ENCODE results near the gene CALHM5.

CALHM5 gene

GRCh38 chr6:116468293-116468692, 43.1 kb upstream of the CALHM5 start:
- TF ChIP-seq CTCF (IDR thresholded peaks at IDR 0.05; ENCODE audit: borderline replicate concordance, insufficient read depth, low read depth, low read length), result no peak

DNA sequence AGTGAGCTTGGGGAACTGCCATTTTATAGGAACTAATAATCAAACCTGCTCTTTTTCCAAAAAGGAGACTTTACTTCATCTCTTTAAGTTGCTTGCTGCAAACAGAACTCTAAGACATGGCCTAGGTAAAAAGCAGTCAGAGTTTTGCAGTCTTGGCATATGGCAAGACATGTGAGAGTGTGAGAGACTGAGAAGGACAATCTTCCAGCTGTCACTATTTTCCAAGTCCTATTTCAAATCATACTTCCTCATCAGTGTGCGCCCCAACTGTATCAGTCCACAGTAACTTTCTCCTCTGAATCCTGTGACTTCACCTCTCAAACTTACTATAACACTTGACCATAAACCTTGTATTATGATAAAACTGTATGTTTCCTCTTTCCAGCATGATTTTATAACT, 39.9 kb upstream of the CALHM5 start:
- H3K4me3 ChIP-seq (ENCODE audit: low read depth, low read length), result no peak overlapping the region
- TF ChIP-seq CTCF (IDR thresholded peaks at IDR 0.05; ENCODE audit: borderline replicate concordance, insufficient read depth, low read depth, low read length), result no peak

More at GRCh38 chr6:116468293-116468692, 43.1 kb upstream of the CALHM5 start:
- no peak overlapping the region for H3K4me3 ChIP-seq (ENCODE audit: low read depth, low read length)

DNA sequence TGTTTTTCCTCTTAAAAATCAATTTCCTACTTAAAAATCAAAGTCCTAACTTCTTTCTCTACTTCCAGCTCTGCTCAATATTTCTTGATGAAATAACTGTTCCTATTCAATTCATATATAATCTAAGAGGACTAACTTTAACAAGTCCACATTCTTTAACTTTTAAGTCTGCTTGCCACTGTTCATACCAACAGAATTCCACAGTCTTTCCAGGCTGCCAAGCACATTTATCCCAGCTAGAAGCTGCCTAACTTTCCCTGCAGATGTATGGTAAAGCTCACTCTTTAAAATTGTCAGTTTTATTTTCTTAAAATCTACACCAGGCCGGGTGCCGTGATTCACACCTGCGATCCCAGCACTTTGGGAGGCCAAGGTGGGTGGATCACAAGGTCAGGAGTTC, 38.7 kb upstream of the CALHM5 start:
- no peak overlapping the region for H3K4me3 ChIP-seq (ENCODE audit: low read depth, low read length)
- no peak for TF ChIP-seq CTCF (IDR thresholded peaks at IDR 0.05; ENCODE audit: borderline replicate concordance, insufficient read depth, low read depth, low read length)

GRCh38 chr6:116475141-116475540, 36.3 kb upstream of the CALHM5 start:
- no peak for TF ChIP-seq CTCF (IDR thresholded peaks at IDR 0.05; ENCODE audit: borderline replicate concordance, insufficient read depth, low read depth, low read length)
- no peak overlapping the region for H3K4me3 ChIP-seq (ENCODE audit: low read depth, low read length)

DNA sequence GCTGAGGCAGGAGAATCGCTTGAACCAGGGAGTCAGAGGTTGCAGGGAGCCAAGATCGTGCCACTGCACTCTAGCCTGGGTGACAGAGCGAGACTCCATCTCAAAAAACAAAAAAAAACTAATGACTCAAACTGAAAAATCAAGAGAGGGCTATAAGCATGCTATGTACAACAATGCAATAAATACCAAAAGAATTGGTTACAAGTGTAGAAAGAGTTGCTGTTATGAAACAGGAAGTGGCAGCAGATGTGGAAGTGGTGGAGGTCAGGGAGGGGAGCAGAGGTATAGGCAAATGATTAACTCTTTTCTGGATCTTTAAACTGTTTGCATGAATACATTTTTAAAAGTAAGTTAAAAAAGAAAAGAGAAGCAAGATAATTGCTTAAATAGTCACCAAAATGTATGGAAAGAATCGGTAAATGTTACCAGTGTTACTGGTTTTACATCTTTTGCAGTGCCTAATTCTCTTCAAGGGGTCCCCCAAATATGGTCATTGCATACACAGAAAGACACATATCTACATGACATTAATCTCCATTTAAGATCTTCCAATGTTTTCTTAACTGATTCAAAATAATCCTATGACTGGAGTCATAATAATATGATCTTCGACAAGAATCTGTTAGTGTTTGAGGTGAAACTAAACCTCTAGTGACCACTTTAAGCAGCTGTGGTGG, 35.3 kb upstream of the CALHM5 start:
- no peak for TF ChIP-seq CTCF (IDR thresholded peaks at IDR 0.05; ENCODE audit: borderline replicate concordance, insufficient read depth, low read depth, low read length)
- H3K4me3 ChIP-seq (ENCODE audit: low read depth, low read length), result no peak overlapping the region

DNA sequence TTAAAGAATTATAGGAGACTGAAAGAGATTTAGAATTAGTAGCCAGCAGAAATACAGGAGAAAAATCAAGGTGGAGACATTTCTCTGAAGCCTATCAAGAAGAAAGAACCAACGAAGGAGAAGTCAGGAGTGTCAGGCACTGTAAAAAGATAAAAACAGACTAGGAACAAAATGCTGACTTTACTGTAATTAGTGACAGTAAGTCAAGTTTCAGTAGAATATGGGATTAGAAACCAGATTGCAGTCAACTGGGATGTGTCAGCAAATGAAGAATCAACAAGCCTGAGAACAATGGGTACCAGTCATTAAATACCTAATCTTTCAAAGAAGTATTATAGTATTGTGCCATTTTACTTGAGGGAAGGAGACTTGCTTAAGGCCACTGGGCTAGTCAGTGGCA, 28.7 kb upstream of the CALHM5 start:
- no peak overlapping the region for H3K4me3 ChIP-seq (ENCODE audit: low read depth, low read length)
- no peak for TF ChIP-seq CTCF (IDR thresholded peaks at IDR 0.05; ENCODE audit: borderline replicate concordance, insufficient read depth, low read depth, low read length)

GRCh38 chr6:116483616-116484015, 27.8 kb upstream of the CALHM5 start:
- H3K4me3 ChIP-seq (ENCODE audit: low read depth, low read length), result no peak overlapping the region
- no peak for TF ChIP-seq CTCF (IDR thresholded peaks at IDR 0.05; ENCODE audit: borderline replicate concordance, insufficient read depth, low read depth, low read length)

All from GM12875 (cell line).